SK-N-SH treated with all-trans-retinoic acid at 6 μM for 48 hours (cell line): Measurements from ENCODE around the gene ZNF22.

ENCODE experiments used
- ATAC-seq: fragments of 200-7000 bp; cut with Tn5 transposase; 3 replicates; pipeline ENCODE4 v1.9.1; 2020; ENCODE audit warnings: mild to moderate bottlenecking, moderate library complexity
- ARNTL ChIP-seq: fragments of 450-650 bp; formaldehyde crosslinking; IDR thresholded peaks from 2 replicates; pipeline ENCODE4 v1.5.0; 2020; ENCODE audit warnings: low read depth, mild to moderate bottlenecking, moderate library complexity, borderline replicate concordance
- BACH2 ChIP-seq: fragments of 250-450 bp; sonication (Bioruptor Pico); IDR thresholded peaks from 2 replicates; pipeline ENCODE4 v1.9.0; 2021; ENCODE audit warnings: mild to moderate bottlenecking, borderline replicate concordance
- CREB5 ChIP-seq: fragments of 250-450 bp; sonication (Bioruptor Pico); IDR thresholded peaks from 2 replicates; pipeline ENCODE4 v1.5.1; 2020; ENCODE audit warnings: low read depth, mild to moderate bottlenecking, moderate library complexity
- CSRNP3 ChIP-seq: fragments of 250-450 bp; sonication (Bioruptor Pico); IDR thresholded peaks from 2 replicates; pipeline ENCODE4 v1.5.1; 2021; ENCODE audit warnings: mild to moderate bottlenecking, moderate library complexity
- ESRRG ChIP-seq: fragments of 250-450 bp; sonication (Bioruptor Pico); IDR thresholded peaks from 2 replicates; pipeline ENCODE4 v1.6.1; 2021; ENCODE audit warnings: mild to moderate bottlenecking
- GLIS3 ChIP-seq: fragments of 250-450 bp; sonication (Bioruptor Pico); IDR thresholded peaks from 2 replicates; pipeline ENCODE4 v1.5.0; 2020; ENCODE audit warnings: mild to moderate bottlenecking, moderate library complexity
- ISL1 ChIP-seq: fragments of 250-450 bp; sonication (Bioruptor Pico); IDR thresholded peaks from 2 replicates; pipeline ENCODE4 v2.1.2; 2022; ENCODE audit warnings: mild to moderate bottlenecking, moderate library complexity
- OSR1 ChIP-seq: fragments of 250-450 bp; sonication (Bioruptor Pico); IDR thresholded peaks from 2 replicates; pipeline ENCODE4 v1.8.0; 2022; ENCODE audit warnings: moderate library complexity, mild to moderate bottlenecking, inconsistent platforms
- POU6F1 ChIP-seq: fragments of 250-450 bp; sonication (Bioruptor Pico); IDR thresholded peaks from 2 replicates; pipeline ENCODE4 v1.8.0; 2021; ENCODE audit warnings: low read depth, mild to moderate bottlenecking, moderate library complexity, borderline replicate concordance
- RARB ChIP-seq: fragments of 250-450 bp; sonication (Bioruptor Pico); IDR thresholded peaks from 2 replicates; pipeline ENCODE4 v1.8.0; 2021; ENCODE audit warnings: mild to moderate bottlenecking, moderate library complexity
- TCF4 ChIP-seq: fragments of 250-450 bp; sonication (Bioruptor Pico); IDR thresholded peaks from 2 replicates; pipeline ENCODE4 v1.8.0; 2021; ENCODE audit warnings: mild to moderate bottlenecking, moderate library complexity, borderline replicate concordance
- TOX ChIP-seq: fragments of 250-450 bp; sonication (Bioruptor Pico); IDR thresholded peaks from 2 replicates; pipeline ENCODE4 v1.8.0; 2021; ENCODE audit warnings: mild to moderate bottlenecking, moderate library complexity, borderline replicate concordance
- TSHZ2 ChIP-seq: fragments of 250-450 bp; sonication (Bioruptor Pico); IDR thresholded peaks from 2 replicates; pipeline ENCODE4 v1.5.0; 2020; ENCODE audit warnings: mild to moderate bottlenecking, moderate library complexity
- ZC3H10 ChIP-seq: fragments of 250-450 bp; sonication (Bioruptor Pico); IDR thresholded peaks from 2 replicates; pipeline ENCODE4 v1.5.1; 2021; ENCODE audit warnings: mild to moderate bottlenecking, moderate library complexity
- ZFP3 ChIP-seq: fragments of 250-450 bp; sonication (Bioruptor Pico); IDR thresholded peaks from 2 replicates; pipeline ENCODE4 v1.5.0; 2020; ENCODE audit warnings: mild to moderate bottlenecking, moderate library complexity
- ZNF565 ChIP-seq: fragments of 450-650 bp; formaldehyde crosslinking; conservative IDR thresholded peaks from 2 replicates; pipeline ENCODE4 v1.5.0; 2020; ENCODE audit warnings: low read depth, mild to moderate bottlenecking, moderate library complexity
- ZNF8 ChIP-seq: fragments of 450-650 bp; formaldehyde crosslinking; IDR thresholded peaks from 2 replicates; pipeline ENCODE4 v1.5.0; 2020; ENCODE audit warnings: mild to moderate bottlenecking, moderate library complexity

Gene ZNF22

GRCh38 chr10:44956226-44956625 lies 44.5 kb upstream of the ZNF22 start:
- TF ChIP-seq CREB5 (CRISPR knock-in tag): no peak
- TF ChIP-seq ZFP3 (CRISPR knock-in tag): no peak
- no peak for TF ChIP-seq ESRRG (CRISPR knock-in tag)
- no peak for TF ChIP-seq GLIS3 (CRISPR knock-in tag)
- no peak for TF ChIP-seq ZC3H10 (CRISPR knock-in tag)
- no peak for TF ChIP-seq ZNF8
- TF ChIP-seq ISL1 (CRISPR knock-in tag): no peak
- TF ChIP-seq TCF4 (CRISPR knock-in tag): no peak
- no peak for TF ChIP-seq POU6F1
- no peak for TF ChIP-seq ARNTL (CRISPR knock-in tag)
- TF ChIP-seq ZNF565 (CRISPR knock-in tag): no peak
- ATAC-seq: no peak

GRCh38 chr10:44956717-44957706 lies 43.7 kb upstream of the ZNF22 start:
- no peak for ATAC-seq
- no peak for TF ChIP-seq OSR1 (CRISPR knock-in tag)
- TF ChIP-seq ZC3H10 (CRISPR knock-in tag): no peak
- no peak for TF ChIP-seq TOX
- no peak for TF ChIP-seq POU6F1
- no peak for TF ChIP-seq BACH2 (CRISPR knock-in tag)
- TF ChIP-seq ISL1 (CRISPR knock-in tag): no peak
- no peak for TF ChIP-seq ARNTL (CRISPR knock-in tag)
- no peak for TF ChIP-seq TSHZ2
- TF ChIP-seq RARB (CRISPR knock-in tag): no peak
- no peak for TF ChIP-seq CSRNP3 (CRISPR knock-in tag)

GRCh38 chr10:44958196-44958897 lies 42.4 kb upstream of the ZNF22 start:
- TF ChIP-seq ESRRG (CRISPR knock-in tag) (no peak), RARB (CRISPR knock-in tag) (no peak), ISL1 (CRISPR knock-in tag) (0 out of 2 replicates have a peak, but pooled peaks have one; percentile 7), BACH2 (CRISPR knock-in tag) (no peak)
- ATAC-seq: no peak
